ENCODE data around the gene FOXD4L6. TPM values are rescaled to one million over a fixed set of nuclear protein-coding genes. Genes with fewer than 3 reads are reported as not detected.
"Not testable (repeated sequence)": the region's sequence is repeated elsewhere in the genome, so short reads cannot be mapped to it uniquely, and the experiment has no call there.

Gene FOXD4L6
- total RNA-seq, 1 donor from 2014 or later = not detected

DNA sequence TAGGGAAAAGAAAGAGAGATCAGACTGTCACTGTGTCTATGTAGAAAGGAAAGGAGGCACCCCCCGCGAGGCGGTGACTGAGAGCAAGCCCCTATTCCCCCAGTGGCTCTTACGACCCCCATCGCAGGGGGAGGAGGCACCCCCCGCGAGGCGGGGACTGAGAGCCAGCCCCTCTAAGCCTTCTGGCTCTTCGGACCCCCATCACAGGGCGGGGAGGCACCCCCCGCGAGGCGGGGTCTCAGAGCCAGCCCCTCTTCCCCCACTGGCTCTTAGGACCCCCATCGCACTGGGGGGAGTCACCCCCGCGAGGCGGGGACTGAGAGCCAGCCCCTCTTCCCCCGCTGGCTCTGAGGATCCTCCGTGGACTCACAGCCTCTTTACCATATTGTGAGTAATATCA, 23.9 kb downstream of the FOXD4L6 start:
- not testable (repeated sequence) for H3K4me1 ChIP-seq; H3K27ac Mint-ChIP-seq; H3K36me3 ChIP-seq; H3K27me3 Mint-ChIP-seq (ENCODE audit: insufficient read depth, low read depth); DNase-seq (ENCODE audit: low spot score); H3K9me3 ChIP-seq (ENCODE audit: low read depth); H3K9me3 Mint-ChIP-seq; H2AFZ ChIP-seq (replicated peaks); H3K79me2 ChIP-seq (ENCODE audit: low read depth); H3K4me3 Mint-ChIP-seq; H3K4me1 Mint-ChIP-seq; H3K36me3 Mint-ChIP-seq; H4K20me1 ChIP-seq (ENCODE audit: low read depth); H3K9ac ChIP-seq; H3K4me3 ChIP-seq; H3F3A ChIP-seq (ENCODE audit: low read depth); H3K27ac ChIP-seq; H3K4me2 ChIP-seq
- H3K27me3 ChIP-seq = peaks cover 57% of the 10 kb centered on the region

DNA sequence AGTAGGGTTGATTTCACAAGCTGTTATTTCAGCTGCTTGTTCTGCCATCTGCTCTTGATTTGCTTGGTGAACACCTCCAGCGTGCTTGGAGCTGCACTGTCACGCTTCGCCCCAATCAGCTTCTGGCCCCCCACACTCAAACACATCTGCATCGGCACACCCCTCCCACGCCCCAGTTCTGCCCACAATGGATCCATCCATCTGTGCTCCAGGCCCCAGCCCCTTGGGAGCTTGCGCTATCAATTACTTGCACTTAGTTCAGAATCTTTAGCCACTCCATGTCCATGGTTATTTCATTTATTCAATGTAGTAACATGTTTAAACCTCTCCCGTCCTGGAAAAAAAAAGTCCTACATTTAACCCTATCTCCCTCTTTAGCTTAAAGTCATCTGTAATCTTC, 28.0 kb downstream of the FOXD4L6 start:
- not testable (repeated sequence) for H2AFZ ChIP-seq (replicated peaks); H4K20me1 ChIP-seq (ENCODE audit: low read depth); H3K27ac Mint-ChIP-seq; H3K36me3 Mint-ChIP-seq; H3K4me1 ChIP-seq; H3K36me3 ChIP-seq; DNase-seq (ENCODE audit: low spot score); H3K4me3 Mint-ChIP-seq; H3K4me2 ChIP-seq; H3K9me3 ChIP-seq (ENCODE audit: low read depth); H3F3A ChIP-seq (ENCODE audit: low read depth); H3K79me2 ChIP-seq (ENCODE audit: low read depth); H3K27me3 Mint-ChIP-seq (ENCODE audit: insufficient read depth, low read depth); H3K9ac ChIP-seq; H3K9me3 Mint-ChIP-seq; H3K4me3 ChIP-seq; H3K4me1 Mint-ChIP-seq; H3K27ac ChIP-seq
- peaks cover 66% of the 10 kb centered on the region for H3K27me3 ChIP-seq

GRCh38 chr9:41098759-41099158, 29.7 kb downstream of the FOXD4L6 start:
- H3K9me3 Mint-ChIP-seq; H3K4me3 ChIP-seq; H3K4me3 Mint-ChIP-seq; H3K9ac ChIP-seq; H3K27ac Mint-ChIP-seq; H3K4me1 ChIP-seq; DNase-seq (ENCODE audit: low spot score); H3K36me3 ChIP-seq; H4K20me1 ChIP-seq (ENCODE audit: low read depth); H3K4me2 ChIP-seq; H2AFZ ChIP-seq (replicated peaks); H3K27me3 Mint-ChIP-seq (ENCODE audit: insufficient read depth, low read depth); H3K79me2 ChIP-seq (ENCODE audit: low read depth); H3K4me1 Mint-ChIP-seq; H3K36me3 Mint-ChIP-seq; H3K9me3 ChIP-seq (ENCODE audit: low read depth); H3F3A ChIP-seq (ENCODE audit: low read depth); H3K27ac ChIP-seq: not testable (repeated sequence)
- H3K27me3 ChIP-seq = peaks cover 64% of the 10 kb centered on the region

GRCh38 chr9:41095060-41095459, 33.4 kb downstream of the FOXD4L6 start:
- H3K9me3 ChIP-seq (ENCODE audit: low read depth); DNase-seq (ENCODE audit: low spot score); H3K9ac ChIP-seq; H3K79me2 ChIP-seq (ENCODE audit: low read depth); H3K4me3 Mint-ChIP-seq; H2AFZ ChIP-seq (replicated peaks); H3K4me3 ChIP-seq; H3K27ac ChIP-seq; H3F3A ChIP-seq (ENCODE audit: low read depth); H3K36me3 ChIP-seq; H3K4me1 Mint-ChIP-seq; H3K9me3 Mint-ChIP-seq; H3K27ac Mint-ChIP-seq; H3K27me3 Mint-ChIP-seq (ENCODE audit: insufficient read depth, low read depth); H3K4me1 ChIP-seq; H3K36me3 Mint-ChIP-seq; H3K4me2 ChIP-seq; H4K20me1 ChIP-seq (ENCODE audit: low read depth): not testable (repeated sequence)
- H3K27me3 ChIP-seq = peaks cover 72% of the 10 kb centered on the region

DNA sequence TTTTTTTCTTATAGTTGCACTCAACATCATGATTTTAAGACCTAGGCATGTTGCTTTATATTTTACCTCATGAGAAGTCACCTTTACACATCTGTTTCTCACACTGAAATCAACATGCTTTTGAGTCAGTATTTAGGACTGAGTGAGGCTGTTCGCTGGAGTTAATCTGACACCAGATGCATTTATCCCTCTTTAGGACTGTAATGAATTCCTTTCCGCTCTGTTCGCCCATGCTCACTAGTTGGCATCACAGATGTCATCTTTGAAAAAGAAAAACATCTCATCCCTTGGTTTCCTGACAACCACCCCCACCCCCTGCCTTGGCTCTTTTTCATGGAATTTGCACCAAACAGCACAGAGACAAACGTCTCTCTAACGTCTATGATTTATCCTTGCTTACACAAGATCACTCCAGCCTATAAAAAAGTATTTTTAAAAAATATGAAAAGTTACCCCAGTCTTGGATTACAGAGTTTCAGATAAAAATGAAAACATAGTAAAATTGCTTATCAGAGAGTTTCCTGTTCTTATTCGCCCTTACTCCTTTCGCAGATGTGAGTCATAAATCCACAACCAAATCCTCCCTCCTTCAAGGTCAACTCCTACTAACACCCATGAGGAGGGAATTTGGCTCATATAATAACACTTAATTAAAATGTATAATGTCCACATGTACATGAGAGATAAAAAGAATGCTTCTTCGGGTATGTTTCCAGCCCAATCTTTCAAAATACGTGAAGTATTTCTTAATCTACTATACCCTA, 34.3 kb downstream of the FOXD4L6 start:
- H3K4me3 Mint-ChIP-seq; H3K9me3 Mint-ChIP-seq; H3K36me3 ChIP-seq; H3K4me1 ChIP-seq; H3K4me1 Mint-ChIP-seq; H3K9me3 ChIP-seq (ENCODE audit: low read depth); H3K36me3 Mint-ChIP-seq; H3F3A ChIP-seq (ENCODE audit: low read depth); H3K27ac Mint-ChIP-seq; H3K27me3 Mint-ChIP-seq (ENCODE audit: insufficient read depth, low read depth); H3K27ac ChIP-seq; H2AFZ ChIP-seq (replicated peaks); H3K4me3 ChIP-seq; H4K20me1 ChIP-seq (ENCODE audit: low read depth); H3K4me2 ChIP-seq; H3K79me2 ChIP-seq (ENCODE audit: low read depth); H3K9ac ChIP-seq; DNase-seq (ENCODE audit: low spot score): not testable (repeated sequence)
- H3K27me3 ChIP-seq = peaks cover 74% of the 10 kb centered on the region

GRCh38 chr9:41090922-41091321, 37.6 kb downstream of the FOXD4L6 start:
- peaks cover 79% of the 10 kb centered on the region for H3K27me3 ChIP-seq
- H3K9me3 ChIP-seq (ENCODE audit: low read depth); H3K27ac ChIP-seq; H3K27me3 Mint-ChIP-seq (ENCODE audit: insufficient read depth, low read depth); H3K4me1 Mint-ChIP-seq; H3K36me3 ChIP-seq; H3K36me3 Mint-ChIP-seq; H3K9me3 Mint-ChIP-seq; H3K9ac ChIP-seq; H3K79me2 ChIP-seq (ENCODE audit: low read depth); H3F3A ChIP-seq (ENCODE audit: low read depth); H3K4me2 ChIP-seq; H2AFZ ChIP-seq (replicated peaks); H3K4me3 Mint-ChIP-seq; H3K27ac Mint-ChIP-seq; H4K20me1 ChIP-seq (ENCODE audit: low read depth); DNase-seq (ENCODE audit: low spot score); H3K4me1 ChIP-seq; H3K4me3 ChIP-seq: not testable (repeated sequence)

DNA sequence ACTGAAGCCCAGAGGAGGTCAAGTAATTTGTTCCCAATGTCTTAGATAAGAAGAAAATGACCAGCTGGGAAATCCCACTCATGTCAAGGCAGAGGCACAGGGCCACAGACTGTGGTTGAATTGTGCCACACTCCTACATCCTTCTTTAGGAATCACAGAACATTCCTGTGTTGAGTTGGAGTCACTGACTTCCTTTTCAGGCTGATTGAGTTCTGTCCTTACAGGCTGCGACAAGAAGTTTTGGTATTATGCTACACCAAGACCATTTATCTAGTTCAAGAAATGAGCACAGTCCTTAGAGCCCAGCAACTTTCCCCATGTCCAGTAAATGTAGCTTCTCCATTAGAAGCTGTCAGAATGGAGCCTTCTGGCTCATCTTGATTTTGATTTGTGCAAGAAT, 38.1 kb downstream of the FOXD4L6 start:
- not testable (repeated sequence) for DNase-seq (ENCODE audit: low spot score)

More for the DNA sequence above, 38.1 kb downstream of the FOXD4L6 start:
- not testable (repeated sequence) for H4K20me1 ChIP-seq (ENCODE audit: low read depth); H3K4me2 ChIP-seq; H2AFZ ChIP-seq (replicated peaks); H3F3A ChIP-seq (ENCODE audit: low read depth); H3K36me3 Mint-ChIP-seq; H3K4me3 ChIP-seq; H3K9me3 ChIP-seq (ENCODE audit: low read depth); H3K4me1 Mint-ChIP-seq; H3K4me1 ChIP-seq; H3K4me3 Mint-ChIP-seq; H3K9ac ChIP-seq; H3K27ac ChIP-seq; H3K27ac Mint-ChIP-seq; H3K9me3 Mint-ChIP-seq; H3K79me2 ChIP-seq (ENCODE audit: low read depth); H3K36me3 ChIP-seq; H3K27me3 Mint-ChIP-seq (ENCODE audit: insufficient read depth, low read depth)
- H3K27me3 ChIP-seq = peaks cover 80% of the 10 kb centered on the region

All from neural progenitor cell (in vitro differentiated cells).